IMR-90 (cell line): ENCODE data around the gene WNK3.

Experiments used
- BHLHE40 ChIP-seq: fragments of 150-350 bp; IDR thresholded peaks from 2 replicates; pipeline ENCODE4 v1.6.1; 2016; ENCODE audit warnings: mild to moderate bottlenecking, low read depth, low read length
- CEBPB ChIP-seq: IDR thresholded peaks from 2 replicates; pipeline ENCODE4 v1.6.1; 2012; ENCODE audit warnings: low read depth, low read length, improper control_type of control experiment
- FOS ChIP-seq: fragments of 150-350 bp; IDR thresholded peaks from 2 replicates; pipeline ENCODE4 v1.6.1; 2016; ENCODE audit warnings: low read depth, low read length
- POLR2A ChIP-seq: IDR thresholded peaks from 2 replicates; pipeline ENCODE4 v1.6.1; 2012; ENCODE audit warnings: mild to moderate bottlenecking, low read depth, low read length
- RAD21 ChIP-seq: IDR thresholded peaks from 2 replicates; pipeline ENCODE4 v1.6.1; 2012; ENCODE audit warnings: low read length, improper control_type of control experiment
- RFX5 ChIP-seq: IDR thresholded peaks from 2 replicates; pipeline ENCODE4 v1.8.0; 2012; ENCODE audit warnings: low read depth, mild to moderate bottlenecking, low read length, moderate library complexity
- TF ChIP-seq, protein P1 (sequence below): conservative IDR thresholded peaks from 2 replicates; pipeline ENCODE4 v1.5.1; 2012; ENCODE audit warnings: mild to moderate bottlenecking, low read depth, low read length, improper control_type of control experiment

DNA sequence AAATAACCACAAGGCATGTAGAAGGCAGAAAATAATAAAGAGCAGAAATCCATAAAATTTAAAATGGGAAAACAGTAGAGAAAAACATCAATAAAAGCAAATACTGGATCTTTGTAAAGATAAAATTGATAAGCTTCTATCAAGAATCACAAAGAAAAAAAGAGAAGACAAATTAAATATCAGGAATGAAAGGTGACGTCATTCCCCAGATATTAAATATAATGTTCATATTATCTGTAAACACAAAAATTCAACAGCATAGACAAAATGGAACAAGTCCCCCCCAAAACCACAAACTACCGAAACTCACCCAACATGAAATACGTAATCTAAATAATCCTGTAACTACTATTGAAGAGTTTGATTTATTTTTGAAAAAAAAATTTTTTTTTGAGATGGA lies 144.2 kb downstream of the WNK3 start:
- TF ChIP-seq, protein P1, sequence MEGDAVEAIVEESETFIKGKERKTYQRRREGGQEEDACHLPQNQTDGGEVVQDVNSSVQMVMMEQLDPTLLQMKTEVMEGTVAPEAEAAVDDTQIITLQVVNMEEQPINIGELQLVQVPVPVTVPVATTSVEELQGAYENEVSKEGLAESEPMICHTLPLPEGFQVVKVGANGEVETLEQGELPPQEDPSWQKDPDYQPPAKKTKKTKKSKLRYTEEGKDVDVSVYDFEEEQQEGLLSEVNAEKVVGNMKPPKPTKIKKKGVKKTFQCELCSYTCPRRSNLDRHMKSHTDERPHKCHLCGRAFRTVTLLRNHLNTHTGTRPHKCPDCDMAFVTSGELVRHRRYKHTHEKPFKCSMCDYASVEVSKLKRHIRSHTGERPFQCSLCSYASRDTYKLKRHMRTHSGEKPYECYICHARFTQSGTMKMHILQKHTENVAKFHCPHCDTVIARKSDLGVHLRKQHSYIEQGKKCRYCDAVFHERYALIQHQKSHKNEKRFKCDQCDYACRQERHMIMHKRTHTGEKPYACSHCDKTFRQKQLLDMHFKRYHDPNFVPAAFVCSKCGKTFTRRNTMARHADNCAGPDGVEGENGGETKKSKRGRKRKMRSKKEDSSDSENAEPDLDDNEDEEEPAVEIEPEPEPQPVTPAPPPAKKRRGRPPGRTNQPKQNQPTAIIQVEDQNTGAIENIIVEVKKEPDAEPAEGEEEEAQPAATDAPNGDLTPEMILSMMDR = no peak
- TF ChIP-seq RFX5 (no peak), BHLHE40 (no peak), RAD21 (no peak), POLR2A (no peak), CEBPB (no peak), FOS (no peak)
